Endometrium (tissue), 2 donors: ENCODE data around the gene NT5DC2.
"Not testable (repeated sequence)": the region's sequence is repeated elsewhere in the genome, so short reads cannot be mapped to it uniquely, and the experiment has no call there.

Experiments used
- FAIRE-seq: peaks from 2 replicates; lab custom pipeline; 2012; peaks lifted over from hg19 to GRCh38; lab: Jason Lieb, UNC
- donor health status: control.
- donor health status: control.

NT5DC2 gene

GRCh38 chr3:52537165-52537620 is 3.5 kb upstream of the NT5DC2 start:
- FAIRE-seq: no peak

GRCh38 chr3:52536369-52537164 is 2.9 kb upstream of the NT5DC2 start, which contains the start of gene UQCC5:
TSS of gene UQCC5 (plus strand) at chr3:52536605. CDS start at chr3:52536756, 151 bp downstream.
- peak; percentile 95 for FAIRE-seq

- no peak for FAIRE-seq
Measured at GRCh38 chr3:52536112-52536368, 2.4 kb upstream of the NT5DC2 start.

- no peak for FAIRE-seq
Measured at GRCh38 chr3:52535411-52536111, 1.9 kb upstream of the NT5DC2 start.

- FAIRE-seq: no peak
Measured at GRCh38 chr3:52534281-52535183, 875 bp upstream of the NT5DC2 start.

GRCh38 chr3:52532838-52533622 is 627 bp downstream of the NT5DC2 start:
- no peak for FAIRE-seq

- FAIRE-seq: no peak
Measured at GRCh38 chr3:52532517-52532837, 1.2 kb downstream of the NT5DC2 start.

- no peak for FAIRE-seq
Measured at GRCh38 chr3:52531860-52532516, 1.7 kb downstream of the NT5DC2 start.

GRCh38 chr3:52530918-52531826 is 2.5 kb downstream of the NT5DC2 start:
- FAIRE-seq: no peak

GRCh38 chr3:52529376-52530333 is 4.0 kb downstream of the NT5DC2 start:
- no peak for FAIRE-seq

- no peak for FAIRE-seq
Measured at GRCh38 chr3:52528586-52529375, 4.9 kb downstream of the NT5DC2 start.

GRCh38 chr3:52527732-52528585 is 5.7 kb downstream of the NT5DC2 start:
- FAIRE-seq: no peak

GRCh38 chr3:52527039-52527731 is 6.5 kb downstream of the NT5DC2 start:
- FAIRE-seq: no peak

- not testable (repeated sequence) for FAIRE-seq
Measured at GRCh38 chr3:52526671-52527038, 7.0 kb downstream of the NT5DC2 start.

GRCh38 chr3:52525680-52526561 is 7.7 kb downstream of the NT5DC2 start:
- no peak for FAIRE-seq
